C4-2B (cell line): ENCODE data around the gene MYH11.

Source experiments
- ZFX ChIP-seq: fragments of 450-650 bp; IDR thresholded peaks from 2 replicates; pipeline ENCODE4 v1.6.1; 2017
- TF ChIP-seq, protein P1 (sequence below): fragments of 450-650 bp; conservative IDR thresholded peaks from 2 replicates; pipeline ENCODE4 v1.5.1; 2017; ENCODE audit warnings: mild to moderate bottlenecking

DNA sequence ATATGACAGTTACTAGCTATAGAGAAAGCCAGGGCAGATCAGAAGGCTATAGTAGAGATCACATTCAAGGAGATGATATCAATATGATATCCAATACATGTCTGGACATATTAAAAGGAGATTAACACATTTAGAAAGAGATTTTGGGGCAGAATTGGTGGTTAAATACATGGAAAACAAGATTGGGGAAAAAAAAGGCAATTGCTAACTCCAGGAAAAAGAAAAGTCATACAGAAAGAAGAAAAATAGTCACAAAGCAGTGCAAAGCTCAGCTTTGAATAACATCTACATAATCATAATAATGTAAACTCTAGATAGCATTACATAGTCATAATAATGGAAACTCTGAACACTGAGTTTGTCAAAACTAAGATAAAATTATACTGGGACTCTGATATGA lies 40.6 kb downstream of the MYH11 start:
- TF ChIP-seq, protein P1, sequence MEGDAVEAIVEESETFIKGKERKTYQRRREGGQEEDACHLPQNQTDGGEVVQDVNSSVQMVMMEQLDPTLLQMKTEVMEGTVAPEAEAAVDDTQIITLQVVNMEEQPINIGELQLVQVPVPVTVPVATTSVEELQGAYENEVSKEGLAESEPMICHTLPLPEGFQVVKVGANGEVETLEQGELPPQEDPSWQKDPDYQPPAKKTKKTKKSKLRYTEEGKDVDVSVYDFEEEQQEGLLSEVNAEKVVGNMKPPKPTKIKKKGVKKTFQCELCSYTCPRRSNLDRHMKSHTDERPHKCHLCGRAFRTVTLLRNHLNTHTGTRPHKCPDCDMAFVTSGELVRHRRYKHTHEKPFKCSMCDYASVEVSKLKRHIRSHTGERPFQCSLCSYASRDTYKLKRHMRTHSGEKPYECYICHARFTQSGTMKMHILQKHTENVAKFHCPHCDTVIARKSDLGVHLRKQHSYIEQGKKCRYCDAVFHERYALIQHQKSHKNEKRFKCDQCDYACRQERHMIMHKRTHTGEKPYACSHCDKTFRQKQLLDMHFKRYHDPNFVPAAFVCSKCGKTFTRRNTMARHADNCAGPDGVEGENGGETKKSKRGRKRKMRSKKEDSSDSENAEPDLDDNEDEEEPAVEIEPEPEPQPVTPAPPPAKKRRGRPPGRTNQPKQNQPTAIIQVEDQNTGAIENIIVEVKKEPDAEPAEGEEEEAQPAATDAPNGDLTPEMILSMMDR: no peak
- TF ChIP-seq ZFX: no peak
